ENCODE results near the gene BATF3.

Gene BATF3

DNA sequence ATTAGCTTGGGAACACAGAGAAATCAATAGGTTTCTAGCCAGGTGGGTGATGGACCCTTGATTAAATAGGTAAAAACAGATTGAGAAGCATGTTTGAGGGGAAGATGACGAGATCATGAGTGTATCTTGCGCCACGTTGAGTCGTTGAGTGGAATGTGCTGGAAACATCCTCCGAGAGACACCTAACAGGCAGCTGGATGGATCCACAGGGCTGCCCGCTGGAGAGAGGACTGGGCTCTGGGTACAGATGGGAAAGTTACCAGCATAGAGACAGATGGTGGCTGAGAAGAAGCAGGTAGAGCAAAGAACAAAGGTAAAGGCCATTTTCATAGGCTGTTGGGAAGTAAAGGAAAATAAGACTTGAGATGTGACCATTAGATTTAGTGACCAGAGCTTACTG lies 15.6 kb downstream of the BATF3 start:
- no CpG with 5 or more reads among the region's 6 CpGs for WGBS, 2 donors (ENCODE audit: extremely low coverage in 2 of 2, insufficient read length in 2 of 2, insufficient replicate concordance in 1 of 2)
- Histone ChIP-seq H3K4me3 (ENCODE audit: low read length in 2 of 2) (no peak overlapping the region), H2BK5ac (ENCODE audit: low read length) (no peak overlapping the region), H2AK5ac (ENCODE audit: low read depth, low read length) (no peak overlapping the region), H3K79me1 (ENCODE audit: low read depth, low read length) (no peaks in the 10 kb centered on the region), H2BK15ac (ENCODE audit: low read length) (no peak overlapping the region), H3K36me3 (replicated peaks in 1 of 2; ENCODE audit: control insufficient read depth in 2 of 2, insufficient read depth in 2 of 2, low read length in 2 of 2) (no peaks in the 10 kb centered on the region), H3K18ac (ENCODE audit: low read length) (no peak overlapping the region), H3K23ac (ENCODE audit: low read depth, low read length, poor library complexity) (no peak overlapping the region), H2BK120ac (ENCODE audit: low read depth, low read length) (no peak overlapping the region), H3K27ac (replicated peaks; ENCODE audit: low read length) (no peak overlapping the region), H4K91ac (ENCODE audit: low read depth, low read length, poor library complexity) (no peak overlapping the region), H3K4me2 (ENCODE audit: insufficient read depth, low read length, poor library complexity, severe bottlenecking) (no peak overlapping the region), H3K9me3 (replicated peaks in 1 of 2; ENCODE audit: control insufficient read depth in 2 of 2, insufficient read depth in 1 of 2, low read depth in 1 of 2, low read length in 2 of 2) (no peaks in the 10 kb centered on the region), H4K8ac (ENCODE audit: low read depth, low read length) (no peak overlapping the region), H2AFZ (ENCODE audit: low read length) (no peak overlapping the region), H2BK12ac (ENCODE audit: low read length) (no peak overlapping the region), H3K9ac (ENCODE audit: low read depth, low read length, poor library complexity) (no peak overlapping the region), H3K27me3 (ENCODE audit: control insufficient read depth in 3 of 3, insufficient read depth in 3 of 3, low read depth in 1 of 3, low read length in 3 of 3) (no peaks in the 10 kb centered on the region), H3K4me1 (ENCODE audit: control insufficient read depth in 2 of 2, insufficient read depth in 1 of 2, low read depth in 1 of 2, low read length in 2 of 2) (peaks cover 0 to 8% of the 10 kb centered on the region in 2 donors), H3K4ac (ENCODE audit: low read length) (no peak overlapping the region), H3K14ac (ENCODE audit: low read length) (no peak overlapping the region)
- DNase-seq (ENCODE audit: low spot score): no peak

GRCh38 chr1:212683357-212683722 lies 16.3 kb downstream of the BATF3 start:
- Histone ChIP-seq H2BK120ac (ENCODE audit: low read depth, low read length) (no peak overlapping the region), H3K23ac (ENCODE audit: low read depth, low read length, poor library complexity) (peak overlapping the region; percentile 26), H3K4ac (ENCODE audit: low read length) (no peak overlapping the region), H2BK5ac (ENCODE audit: low read length) (no peak overlapping the region), H4K91ac (ENCODE audit: low read depth, low read length, poor library complexity) (no peak overlapping the region), H3K27ac (replicated peaks; ENCODE audit: low read length) (no peak overlapping the region), H3K4me1 (ENCODE audit: control insufficient read depth in 2 of 2, insufficient read depth in 1 of 2, low read depth in 1 of 2, low read length in 2 of 2) (peaks cover 1 to 9% of the 10 kb centered on the region in 2 donors), H3K9me3 (replicated peaks in 1 of 2; ENCODE audit: control insufficient read depth in 2 of 2, insufficient read depth in 1 of 2, low read depth in 1 of 2, low read length in 2 of 2) (no peaks in the 10 kb centered on the region), H3K36me3 (replicated peaks in 1 of 2; ENCODE audit: control insufficient read depth in 2 of 2, insufficient read depth in 2 of 2, low read length in 2 of 2) (no peaks in the 10 kb centered on the region), H2BK15ac (ENCODE audit: low read length) (no peak overlapping the region), H3K4me2 (ENCODE audit: insufficient read depth, low read length, poor library complexity, severe bottlenecking) (no peak overlapping the region), H4K8ac (ENCODE audit: low read depth, low read length) (no peak overlapping the region), H3K27me3 (ENCODE audit: control insufficient read depth in 3 of 3, insufficient read depth in 3 of 3, low read depth in 1 of 3, low read length in 3 of 3) (no peaks in the 10 kb centered on the region), H3K18ac (ENCODE audit: low read length) (no peak overlapping the region), H2AFZ (ENCODE audit: low read length) (peak overlapping the region; percentile 59), H2BK12ac (ENCODE audit: low read length) (no peak overlapping the region), H3K9ac (ENCODE audit: low read depth, low read length, poor library complexity) (no peak overlapping the region), H3K14ac (ENCODE audit: low read length) (no peak overlapping the region), H3K4me3 (ENCODE audit: low read length in 2 of 2) (no peak overlapping the region), H3K79me1 (ENCODE audit: low read depth, low read length) (no peaks in the 10 kb centered on the region), H2AK5ac (ENCODE audit: low read depth, low read length) (no peak overlapping the region)
- no CpG with 5 or more reads among the region's 7 CpGs for WGBS, 2 donors (ENCODE audit: extremely low coverage in 2 of 2, insufficient read length in 2 of 2, insufficient replicate concordance in 1 of 2)
- DNase-seq (ENCODE audit: low spot score): no peak

GRCh38 chr1:212680680-212681389 lies 18.8 kb downstream of the BATF3 start:
- H3K27ac ChIP-seq (replicated peaks; ENCODE audit: low read length): no peak overlapping the region
- no peaks in the 10 kb centered on the region for H3K79me1 ChIP-seq (ENCODE audit: low read depth, low read length)
- no CpG with 5 or more reads among the region's 4 CpGs for WGBS, 2 donors (ENCODE audit: extremely low coverage in 2 of 2, insufficient read length in 2 of 2, insufficient replicate concordance in 1 of 2)
- no peak for DNase-seq (ENCODE audit: low spot score)
- H3K4me2 ChIP-seq (ENCODE audit: insufficient read depth, low read length, poor library complexity, severe bottlenecking): no peak overlapping the region
- H3K4me1 ChIP-seq (ENCODE audit: control insufficient read depth in 2 of 2, insufficient read depth in 1 of 2, low read depth in 1 of 2, low read length in 2 of 2): peaks cover 8 to 19% of the 10 kb centered on the region in 2 donors
- H3K23ac ChIP-seq (ENCODE audit: low read depth, low read length, poor library complexity): no peak overlapping the region
- H2AK5ac ChIP-seq (ENCODE audit: low read depth, low read length): no peak overlapping the region
- H2BK5ac ChIP-seq (ENCODE audit: low read length): no peak overlapping the region
- H4K91ac ChIP-seq (ENCODE audit: low read depth, low read length, poor library complexity): no peak overlapping the region
- H3K4ac ChIP-seq (ENCODE audit: low read length): no peak overlapping the region
- no peak overlapping the region for H2AFZ ChIP-seq (ENCODE audit: low read length)
- H3K9me3 ChIP-seq (replicated peaks in 1 of 2; ENCODE audit: control insufficient read depth in 2 of 2, insufficient read depth in 1 of 2, low read depth in 1 of 2, low read length in 2 of 2): no peaks in the 10 kb centered on the region
- no peak overlapping the region for H2BK120ac ChIP-seq (ENCODE audit: low read depth, low read length)
- no peak overlapping the region for H3K18ac ChIP-seq (ENCODE audit: low read length)
- no peak overlapping the region for H2BK12ac ChIP-seq (ENCODE audit: low read length)
- no peak overlapping the region for H2BK15ac ChIP-seq (ENCODE audit: low read length)
- no peak overlapping the region for H4K8ac ChIP-seq (ENCODE audit: low read depth, low read length)
- no peak overlapping the region for H3K4me3 ChIP-seq (ENCODE audit: low read length in 2 of 2)
- no peak overlapping the region for H3K9ac ChIP-seq (ENCODE audit: low read depth, low read length, poor library complexity)
- no peaks in the 10 kb centered on the region for H3K36me3 ChIP-seq (replicated peaks in 1 of 2; ENCODE audit: control insufficient read depth in 2 of 2, insufficient read depth in 2 of 2, low read length in 2 of 2)
- H3K14ac ChIP-seq (ENCODE audit: low read length): no peak overlapping the region
- H3K27me3 ChIP-seq (ENCODE audit: control insufficient read depth in 3 of 3, insufficient read depth in 3 of 3, low read depth in 1 of 3, low read length in 3 of 3): no peaks in the 10 kb centered on the region

DNA sequence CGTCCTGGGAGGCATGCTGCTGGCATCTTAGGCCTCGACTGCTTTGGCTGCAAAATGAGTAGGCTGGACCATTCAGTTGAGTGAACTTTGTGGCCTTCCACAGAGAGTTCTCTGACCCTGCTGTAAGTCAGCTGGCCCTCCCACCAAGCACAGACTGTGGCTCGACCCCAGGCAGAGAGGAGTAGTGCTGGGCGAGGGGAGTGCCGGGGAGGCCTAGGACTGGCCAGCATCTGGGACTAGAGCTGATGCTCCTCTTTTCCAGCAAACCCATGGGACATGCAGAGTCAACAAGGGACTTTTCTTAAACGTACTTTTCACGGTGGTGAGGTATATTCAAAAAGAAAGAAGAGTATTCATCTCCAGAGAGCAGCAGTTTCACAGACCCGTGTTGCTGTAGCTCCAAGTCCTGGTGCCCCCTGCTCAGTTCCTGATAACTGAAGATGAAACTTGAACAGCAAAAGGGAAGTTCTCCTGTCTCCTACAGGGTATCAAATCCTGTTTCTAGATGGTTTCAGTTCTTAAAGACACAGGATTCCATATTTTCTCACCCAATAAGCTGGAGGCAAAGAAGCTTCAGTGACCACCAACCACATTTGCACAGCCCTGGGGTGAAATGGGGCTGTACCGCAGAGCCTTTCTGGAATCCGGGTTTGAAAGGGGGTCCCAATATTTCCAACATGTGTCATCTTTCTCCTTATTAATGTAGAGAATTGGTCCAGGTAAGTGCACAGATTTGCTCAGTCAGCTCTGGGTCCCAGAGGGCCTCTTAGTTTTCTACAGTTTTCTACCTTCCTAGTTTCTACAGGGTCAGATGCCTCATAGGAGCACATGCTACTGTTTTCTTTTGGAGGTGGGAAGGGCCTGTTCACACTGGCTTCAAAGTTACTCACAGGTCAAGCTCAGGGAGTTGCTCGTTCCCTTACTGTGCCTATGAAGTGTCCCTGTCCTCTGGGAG lies 20.9 kb downstream of the BATF3 start:
- no peak overlapping the region for H2BK15ac ChIP-seq (ENCODE audit: low read length)
- no peaks in the 10 kb centered on the region for H3K27me3 ChIP-seq (ENCODE audit: control insufficient read depth in 3 of 3, insufficient read depth in 3 of 3, low read depth in 1 of 3, low read length in 3 of 3)
- no peaks in the 10 kb centered on the region for H3K9me3 ChIP-seq (replicated peaks in 1 of 2; ENCODE audit: control insufficient read depth in 2 of 2, insufficient read depth in 1 of 2, low read depth in 1 of 2, low read length in 2 of 2)
- H2AK5ac ChIP-seq (ENCODE audit: low read depth, low read length): no peak overlapping the region
- H3K18ac ChIP-seq (ENCODE audit: low read length): no peak overlapping the region
- no peak overlapping the region for H3K23ac ChIP-seq (ENCODE audit: low read depth, low read length, poor library complexity)
- no peak overlapping the region for H3K14ac ChIP-seq (ENCODE audit: low read length)
- H2BK12ac ChIP-seq (ENCODE audit: low read length): no peak overlapping the region
- WGBS, 2 donors (ENCODE audit: extremely low coverage in 2 of 2, insufficient read length in 2 of 2, insufficient replicate concordance in 1 of 2): no CpG with 5 or more reads among the region's 11 CpGs
- H3K79me1 ChIP-seq (ENCODE audit: low read depth, low read length): no peaks in the 10 kb centered on the region
- no peak overlapping the region for H3K4ac ChIP-seq (ENCODE audit: low read length)
- no peak overlapping the region for H4K91ac ChIP-seq (ENCODE audit: low read depth, low read length, poor library complexity)
- no peak overlapping the region for H3K4me3 ChIP-seq (ENCODE audit: low read length in 2 of 2)
- H2BK120ac ChIP-seq (ENCODE audit: low read depth, low read length): no peak overlapping the region
- no peak overlapping the region for H3K4me2 ChIP-seq (ENCODE audit: insufficient read depth, low read length, poor library complexity, severe bottlenecking)
- no peak overlapping the region for H3K9ac ChIP-seq (ENCODE audit: low read depth, low read length, poor library complexity)
- H3K36me3 ChIP-seq (replicated peaks in 1 of 2; ENCODE audit: control insufficient read depth in 2 of 2, insufficient read depth in 2 of 2, low read length in 2 of 2): no peaks in the 10 kb centered on the region
- H4K8ac ChIP-seq (ENCODE audit: low read depth, low read length): no peak overlapping the region
- DNase-seq (ENCODE audit: low spot score): no peak
- H2AFZ ChIP-seq (ENCODE audit: low read length): peak overlapping the region; percentile 25
- H3K27ac ChIP-seq (replicated peaks; ENCODE audit: low read length): no peak overlapping the region
- H2BK5ac ChIP-seq (ENCODE audit: low read length): no peak overlapping the region
- H3K4me1 ChIP-seq (ENCODE audit: control insufficient read depth in 2 of 2, insufficient read depth in 1 of 2, low read depth in 1 of 2, low read length in 2 of 2): peaks cover 8 to 19% of the 10 kb centered on the region in 2 donors
